Spleen (tissue), 11 donors: Measurements from ENCODE around the gene EPHB2. TPM values are rescaled to one million over a fixed set of nuclear protein-coding genes. Genes with fewer than 3 reads are reported as not detected.

ENCODE experiments used
- DNase-seq: peaks from one replicate; pipeline ENCODE4 v3.0.0-alpha.2; 2020
- H3K27ac ChIP-seq, 8 donors: fragments of 200-600 bp; sonication (generic) in 7 of 8; 1 replicate in 4 of 8; 2 replicates in 4 of 8; pipeline versions ENCODE4 v1.5.0 to v1.8.0; 2016 to 2021; ENCODE audit warnings: inconsistent platforms in 4 of 8, mild to moderate bottlenecking in 4 of 8, moderate library complexity in 1 of 8
- H3K27me3 ChIP-seq, 7 donors: fragments of 200-600 bp; sonication (generic) in 6 of 7; replicated peaks in 1 of 7; 1 replicate in 4 of 7; 2 replicates in 3 of 7; pipeline versions ENCODE4 v1.5.0 to v1.8.0; 2016 to 2021; ENCODE audit warnings: inconsistent platforms in 3 of 7, mild to moderate bottlenecking in 1 of 7
- H3K36me3 ChIP-seq, 6 donors: fragments of 200-600 bp; sonication (generic) in 5 of 6; 1 replicate in 4 of 6; 2 replicates in 2 of 6; pipeline versions ENCODE4 v1.5.0 to v1.8.0; 2016 to 2021; ENCODE audit warnings: inconsistent platforms in 2 of 6
- H3K4me1 ChIP-seq, 6 donors: fragments of 200-600 bp; sonication (generic) in 5 of 6; 1 replicate in 3 of 6; 2 replicates in 3 of 6; pipeline versions ENCODE4 v1.5.0 to v1.8.0; 2016 to 2021; ENCODE audit warnings: inconsistent platforms in 3 of 6
- H3K4me3 ChIP-seq, 8 donors: fragments of 200-600 bp; sonication (generic) in 7 of 8; 1 replicate in 4 of 8; 2 replicates in 4 of 8; pipeline versions ENCODE4 v1.5.0 to v1.8.0; 2016 to 2021; ENCODE audit warnings: inconsistent platforms in 4 of 8, mild to moderate bottlenecking in 4 of 8, moderate library complexity in 2 of 8
- H3K9me3 ChIP-seq, 8 donors: fragments of 200-600 bp; sonication (generic) in 7 of 8; 1 replicate in 4 of 8; 2 replicates in 4 of 8; pipeline versions ENCODE4 v1.5.0 to v1.8.0; 2016 to 2021; ENCODE audit warnings: inconsistent platforms in 4 of 8
- POLR2A ChIP-seq, 3 donors: fragments of 450-650 bp; IDR thresholded peaks; one replicate each; pipeline ENCODE4 v1.5.1; 2017; ENCODE audit warnings: antibody characterized with exemption in 3 of 3, mild to moderate bottlenecking in 1 of 3
- POLR2AphosphoS5 ChIP-seq, 3 donors: sonication (generic); formaldehyde crosslinking; IDR thresholded peaks; one replicate each; pipeline ENCODE4 v1.5.1; 2017; ENCODE audit warnings: antibody characterized with exemption in 3 of 3
- WGBS, 5 donors: extraction: QIAGEN DNeasy Blood & Tissue Kit in 3 of 5; methylation state at CpG; one replicate each; pipeline versions ENCODE4 v1.1.5 to v1.1.7; 2013 to 2018; 5-methylcytosine and 5-hydroxymethylcytosine counted together
- intact Hi-C: fragments of 100-400 bp; cut with DNase I; formaldehyde crosslinking; loops from one replicate; pipeline ENCODE4 v1.15.0; 2023; ENCODE audit warnings: low total_unique reads
- polyA plus RNA-seq, 3 donors: library from polyadenylated mRNA; stranded (reverse); fragments of 200-250 nt; gene quantifications; one replicate each; pipeline ENCODE4 v1.2.1, GENCODE V29; 2013
- total RNA-seq, 7 donors: library from RNA; depleted of rRNA in 3 of 7; stranded (reverse); fragments of >200 nt in 3 of 7; fragmentation: NEBNext Ultra II Directional in 4 of 7; extraction: Animal tissue kit (Norgen Biotek cat#: 25700) in 4 of 7; gene quantifications; one replicate each; pipeline versions ENCODE4 v1.1.0 to v1.2.1, GENCODE V29; 2016 to 2021
- TF ChIP-seq, protein P1 (sequence below), 11 experiments: fragments of 200-600 bp in 7 of 11; fragments of 450-650 bp in 4 of 11; sonication (generic) in 4 of 11; IDR thresholded peaks in 8 of 11; conservative IDR thresholded peaks in 3 of 11; 1 replicate in 7 of 11; 2 replicates in 4 of 11; pipeline versions ENCODE4 v1.4.0 to v1.8.0; 2016 to 2021; ENCODE audit warnings: antibody characterized with exemption in 11 of 11, inconsistent platforms in 4 of 11, mild to moderate bottlenecking in 1 of 11
- donor health status: healthy with polysubstance abuse.
- donor health status: DM: no; HTN: no; CAD: no; lungs with moderate emphysema.
- donor health status: DM: no; HTN: no; CAD: no.
- donor health status: Bipolar disorder and iron deficiency.
- donor health status: healthy.
- donor health status: DM: no; HTN: no; CAD: no.
- donor health status: DM: yes; HTN: yes; CAD: no.

The EPHB2 gene
- total and polyA plus RNA-seq, 10 donors: 0.67 to 9.3 (median 6.3) TPM

DNA sequence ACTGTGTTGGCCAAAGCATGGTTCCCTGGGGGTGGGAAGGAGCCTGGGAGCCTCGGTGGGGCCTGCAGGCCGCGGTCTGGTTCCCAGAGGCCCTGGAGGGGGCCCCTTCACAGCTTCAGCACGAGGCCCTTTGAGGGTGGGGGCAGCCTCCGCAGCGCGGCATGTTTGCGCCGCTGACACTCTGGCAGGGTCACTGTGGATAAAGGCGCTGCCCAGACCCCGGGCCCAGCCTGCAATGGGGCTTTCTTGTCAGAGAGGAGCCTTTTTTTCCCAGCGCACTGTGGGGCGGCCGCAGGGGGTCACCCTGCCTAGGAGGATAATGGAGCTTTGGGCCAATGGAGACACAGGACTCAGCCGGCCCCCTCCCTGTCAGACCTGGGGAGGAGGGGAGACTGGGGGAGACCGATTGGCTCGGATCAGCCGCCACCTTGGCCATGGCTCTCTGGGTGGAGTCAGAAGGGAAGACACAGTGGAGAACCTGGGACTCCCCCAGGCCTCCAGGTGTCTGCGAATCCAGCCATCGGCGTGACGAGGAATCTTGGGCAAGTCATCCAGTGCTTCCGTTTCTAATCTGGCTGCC lies 26.0 kb downstream of the EPHB2 start:
- TF ChIP-seq POLR2AphosphoS5 (IDR thresholded peaks at IDR 0.05): no peak
- TF ChIP-seq, protein P1, sequence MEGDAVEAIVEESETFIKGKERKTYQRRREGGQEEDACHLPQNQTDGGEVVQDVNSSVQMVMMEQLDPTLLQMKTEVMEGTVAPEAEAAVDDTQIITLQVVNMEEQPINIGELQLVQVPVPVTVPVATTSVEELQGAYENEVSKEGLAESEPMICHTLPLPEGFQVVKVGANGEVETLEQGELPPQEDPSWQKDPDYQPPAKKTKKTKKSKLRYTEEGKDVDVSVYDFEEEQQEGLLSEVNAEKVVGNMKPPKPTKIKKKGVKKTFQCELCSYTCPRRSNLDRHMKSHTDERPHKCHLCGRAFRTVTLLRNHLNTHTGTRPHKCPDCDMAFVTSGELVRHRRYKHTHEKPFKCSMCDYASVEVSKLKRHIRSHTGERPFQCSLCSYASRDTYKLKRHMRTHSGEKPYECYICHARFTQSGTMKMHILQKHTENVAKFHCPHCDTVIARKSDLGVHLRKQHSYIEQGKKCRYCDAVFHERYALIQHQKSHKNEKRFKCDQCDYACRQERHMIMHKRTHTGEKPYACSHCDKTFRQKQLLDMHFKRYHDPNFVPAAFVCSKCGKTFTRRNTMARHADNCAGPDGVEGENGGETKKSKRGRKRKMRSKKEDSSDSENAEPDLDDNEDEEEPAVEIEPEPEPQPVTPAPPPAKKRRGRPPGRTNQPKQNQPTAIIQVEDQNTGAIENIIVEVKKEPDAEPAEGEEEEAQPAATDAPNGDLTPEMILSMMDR (IDR thresholded peaks at IDR 0.05 in 8 of 11, conservative IDR thresholded peaks at IDR 0.05 in 3 of 11): no peak
- Histone ChIP-seq H3K9me3 (no peaks in the 10 kb centered on the region), H3K4me3 (no peak overlapping the region), H3K27me3 (peaks cover 0 to 20% (median 0%) of the 10 kb centered on the region in 7 donors), H3K4me1 (peaks cover 0 to 12% (median 0%) of the 10 kb centered on the region in 6 donors), H3K36me3 (no peaks in the 10 kb centered on the region), H3K27ac (no peak overlapping the region)
- intact Hi-C loops: no loop called here
- 83 to 90% (median 85%) methylated on average over 17 to 23 of the region's 23 CpGs for WGBS, 5 donors
- DNase-seq: no peak

DNA sequence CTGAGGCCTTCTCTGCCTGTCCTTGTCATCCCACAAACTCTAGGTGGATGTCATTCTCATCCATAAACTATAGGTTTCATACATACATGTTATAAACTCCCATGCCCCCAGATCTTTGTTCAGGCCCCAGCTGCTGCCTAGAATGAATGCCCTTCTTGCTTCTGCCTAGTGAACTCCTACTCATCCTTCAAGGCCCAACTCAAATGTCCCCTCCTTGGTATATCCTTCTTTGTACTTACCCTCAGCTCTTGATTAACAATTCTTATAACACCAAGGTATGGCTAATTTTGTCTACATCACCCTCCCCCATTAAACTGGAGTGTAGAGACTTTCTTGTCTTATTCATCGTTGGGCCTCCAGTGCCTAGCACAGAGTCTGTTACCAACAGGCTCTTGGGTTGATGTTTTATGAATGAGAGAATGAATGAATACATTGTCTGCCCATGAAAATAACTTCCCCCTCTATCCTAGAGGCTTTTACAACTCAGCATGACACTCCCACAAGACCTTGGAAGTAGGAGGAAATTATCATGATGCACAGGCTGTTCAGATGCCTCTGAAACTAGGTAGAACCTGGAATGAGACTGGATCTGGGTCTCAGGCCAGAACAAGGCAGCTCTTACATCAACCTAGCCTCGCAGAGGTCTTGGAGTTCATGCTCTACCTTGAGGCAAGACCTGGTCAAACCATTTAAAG lies 26.9 kb downstream of the EPHB2 start:
- Histone ChIP-seq H3K4me3 (no peak overlapping the region), H3K27me3 (peaks cover 0 to 30% (median 0%) of the 10 kb centered on the region in 7 donors), H3K4me1 (peaks cover 0 to 12% (median 0%) of the 10 kb centered on the region in 6 donors), H3K36me3 (no peaks in the 10 kb centered on the region), H3K27ac (no peak overlapping the region), H3K9me3 (no peaks in the 10 kb centered on the region)
- intact Hi-C loops: no loop called here
- DNase-seq: no peak
- TF ChIP-seq POLR2A (IDR thresholded peaks at IDR 0.05): no peak
- no peak for TF ChIP-seq POLR2AphosphoS5 (IDR thresholded peaks at IDR 0.05)
- TF ChIP-seq, protein P1 (IDR thresholded peaks at IDR 0.05 in 8 of 11, conservative IDR thresholded peaks at IDR 0.05 in 3 of 11): no peak
- 80 to 95% (median 89%) methylated on average over 2 of the region's 2 CpGs for WGBS, 5 donors

DNA sequence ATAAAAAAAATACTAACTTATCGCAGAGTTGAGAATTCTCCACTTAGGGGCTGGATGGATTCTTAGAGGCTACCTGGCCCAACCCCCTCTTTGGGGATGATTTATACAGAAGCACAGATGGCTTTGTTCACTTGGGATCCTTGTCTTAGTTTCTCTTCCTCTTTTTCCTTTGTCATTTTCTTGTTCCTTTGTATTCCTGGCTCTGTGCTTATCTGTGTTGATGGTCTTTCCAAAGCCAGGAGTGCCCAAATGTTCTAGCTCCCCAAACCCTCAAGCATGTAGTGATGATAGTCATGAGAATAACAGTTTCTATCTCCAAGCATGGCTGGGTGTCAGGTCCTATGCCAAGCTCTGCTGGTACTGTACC lies 27.4 kb downstream of the EPHB2 start:
- intact Hi-C loops: no loop called here
- H3K4me1 ChIP-seq: peaks cover 0 to 12% (median 0%) of the 10 kb centered on the region in 6 donors
- H3K36me3 ChIP-seq: no peaks in the 10 kb centered on the region
- H3K9me3 ChIP-seq: no peaks in the 10 kb centered on the region
- H3K4me3 ChIP-seq: no peak overlapping the region
- WGBS, 5 donors: 88 to 100% (median 98%) methylated on average over 1 of the region's 1 CpG
- DNase-seq: no peak
- peaks cover 0 to 35% (median 0%) of the 10 kb centered on the region in 7 donors for H3K27me3 ChIP-seq
- TF ChIP-seq POLR2A (IDR thresholded peaks at IDR 0.05): no peak
- TF ChIP-seq, protein P1 (IDR thresholded peaks at IDR 0.05 in 8 of 11, conservative IDR thresholded peaks at IDR 0.05 in 3 of 11): no peak
- TF ChIP-seq POLR2AphosphoS5 (IDR thresholded peaks at IDR 0.05): no peak
- H3K27ac ChIP-seq: no peak overlapping the region

DNA sequence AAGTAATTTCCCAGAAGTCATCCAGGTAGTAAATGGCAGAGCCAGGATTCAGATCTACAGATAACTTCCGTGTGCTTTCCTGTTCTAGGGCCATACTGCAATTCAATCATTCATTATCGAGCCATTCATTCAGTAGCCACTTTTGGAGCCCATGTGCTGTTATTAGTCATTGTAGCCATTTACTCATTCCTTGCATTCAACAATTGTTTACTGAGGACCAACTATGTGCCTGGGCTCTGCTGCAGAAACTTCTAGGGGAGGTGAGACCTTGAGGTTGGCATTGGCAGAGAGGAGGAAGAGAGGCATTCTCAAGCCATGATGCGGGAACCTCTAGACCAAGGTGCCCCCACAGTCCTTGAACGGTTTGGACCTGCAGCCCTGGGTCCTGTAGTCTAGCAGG lies 27.9 kb downstream of the EPHB2 start:
- WGBS, 5 donors: 84 to 93% (median 91%) methylated on average over 4 of the region's 4 CpGs
- Histone ChIP-seq H3K27ac (no peak overlapping the region), H3K36me3 (no peaks in the 10 kb centered on the region), H3K27me3 (peaks cover 0 to 36% (median 0%) of the 10 kb centered on the region in 7 donors), H3K4me1 (peaks cover 0 to 12% (median 0%) of the 10 kb centered on the region in 6 donors), H3K4me3 (no peak overlapping the region), H3K9me3 (no peaks in the 10 kb centered on the region)
- intact Hi-C loops: no loop called here
- no peak for DNase-seq
- TF ChIP-seq POLR2AphosphoS5 (IDR thresholded peaks at IDR 0.05) (no peak), POLR2A (IDR thresholded peaks at IDR 0.05) (no peak)
- TF ChIP-seq, protein P1 (IDR thresholded peaks at IDR 0.05 in 8 of 11, conservative IDR thresholded peaks at IDR 0.05 in 3 of 11): no peak
